H1 (cell line): ENCODE measurements around the gene FBXW2. TPM values are rescaled to one million over a fixed set of nuclear protein-coding genes. Genes with fewer than 3 reads are reported as not detected.

ENCODE experiments used
- SIRT6 ChIP-seq: IDR thresholded peaks from one replicate; pipeline ENCODE4 v1.7.1; 2012; ENCODE audit warnings: low read length, inconsistent platforms
- polyA plus RNA-seq, 7 experiments: library from polyadenylated mRNA; depleted of rRNA in 3 of 7; stranded (reverse) in 5 of 7; unstranded in 2 of 7; fragments of >200 nt in 5 of 7; fragments of 200-250 nt in 2 of 7; gene quantifications; 1 replicate in 5 of 7; 2 replicates in 1 of 7; 4 replicates in 1 of 7; pipeline versions ENCODE4 v1.2.1 to v1.2.3, GENCODE V29; 2011 to 2013; ENCODE audit warnings: missing spikeins in 2 of 7, mixed read lengths in 2 of 7
- total RNA-seq: library from RNA; stranded (reverse); fragmentation: NEBNext Ultra II Directional; extraction: Animal tissue kit (Norgen Biotek cat#: 25700); gene quantifications from 2 replicates; pipeline ENCODE4 v1.2.1, GENCODE V29; 2021

Gene FBXW2
- total and polyA plus RNA-seq, 2 of the 8 experiments (the other 6 are each of a cell fraction or from before 2014, with no cell fraction given), result 19.2 to 65.3 TPM

GRCh38 chr9:120776788-120777187 is 16.4 kb downstream of the FBXW2 start (continued):
- no peak for TF ChIP-seq SIRT6
- TF ChIP-seq, all 59 proteins: peak for 0
